Tibial nerve (tissue), 4 donors: Measurements from ENCODE around the gene MRPL44.

ENCODE experiments used
- EP300 ChIP-seq, 2 donors: sonication (generic); formaldehyde crosslinking; IDR thresholded peaks; one replicate each; pipeline ENCODE4 v1.6.1; 2017; ENCODE audit warnings: antibody characterized with exemption in 2 of 2, mild to moderate bottlenecking in 1 of 2
- POLR2A ChIP-seq, 2 donors: fragments of 450-650 bp; IDR thresholded peaks; one replicate each; pipeline ENCODE4 v1.6.1; 2017; ENCODE audit warnings: antibody characterized with exemption in 2 of 2, mild to moderate bottlenecking in 2 of 2, moderate library complexity in 2 of 2
- TF ChIP-seq, protein P1 (sequence below), 5 experiments: fragments of 200-600 bp in 3 of 5; fragments of 450-650 bp in 2 of 5; sonication (generic) in 3 of 5; IDR thresholded peaks; one replicate each; pipeline ENCODE4 v1.5.1; 2016 to 2019; ENCODE audit warnings: antibody characterized with exemption in 5 of 5, mild to moderate bottlenecking in 3 of 5, moderate library complexity in 2 of 5

DNA sequence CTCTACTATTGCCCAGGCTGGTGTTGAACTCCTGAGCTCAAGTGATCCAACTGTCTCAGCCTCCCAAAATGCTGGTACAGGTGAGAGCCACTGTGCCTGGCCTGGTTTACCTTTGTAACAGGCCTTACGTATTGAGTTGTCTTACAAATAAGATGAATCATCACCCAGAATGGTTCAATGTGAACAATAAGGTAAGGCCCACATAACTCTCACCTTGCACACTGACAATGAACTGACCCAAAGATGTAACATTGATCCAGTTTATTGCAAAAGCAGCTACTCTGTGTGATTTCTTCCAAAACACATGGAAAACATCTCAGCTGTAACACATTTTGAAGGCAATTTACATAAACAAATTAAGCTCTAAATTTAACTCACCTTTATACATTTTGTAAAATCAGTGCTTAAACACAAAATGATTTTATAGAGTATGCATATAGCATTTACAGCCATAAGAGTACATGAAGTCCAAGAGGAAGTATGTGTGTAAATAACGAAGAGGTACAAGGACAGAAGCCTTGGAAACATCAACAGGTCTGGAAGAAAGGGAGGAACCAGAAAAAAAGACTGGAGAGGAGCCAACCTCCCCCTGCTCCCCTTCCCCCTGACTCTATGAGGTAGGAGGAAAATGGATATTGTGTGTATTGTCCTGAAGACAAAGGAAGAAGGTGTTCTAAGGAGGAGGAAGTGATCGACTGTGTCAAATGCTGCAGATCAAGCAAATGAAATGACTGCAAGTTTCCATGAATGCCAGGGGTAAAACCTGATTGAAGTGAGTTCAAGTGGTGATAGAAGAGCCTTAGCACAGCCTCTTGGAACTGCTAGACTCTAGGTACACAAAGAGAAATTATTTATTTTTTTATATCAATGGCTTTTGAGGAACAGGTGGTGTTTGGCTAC is 6.6 kb upstream of the MRPL44 start:
- TF ChIP-seq, protein P1, sequence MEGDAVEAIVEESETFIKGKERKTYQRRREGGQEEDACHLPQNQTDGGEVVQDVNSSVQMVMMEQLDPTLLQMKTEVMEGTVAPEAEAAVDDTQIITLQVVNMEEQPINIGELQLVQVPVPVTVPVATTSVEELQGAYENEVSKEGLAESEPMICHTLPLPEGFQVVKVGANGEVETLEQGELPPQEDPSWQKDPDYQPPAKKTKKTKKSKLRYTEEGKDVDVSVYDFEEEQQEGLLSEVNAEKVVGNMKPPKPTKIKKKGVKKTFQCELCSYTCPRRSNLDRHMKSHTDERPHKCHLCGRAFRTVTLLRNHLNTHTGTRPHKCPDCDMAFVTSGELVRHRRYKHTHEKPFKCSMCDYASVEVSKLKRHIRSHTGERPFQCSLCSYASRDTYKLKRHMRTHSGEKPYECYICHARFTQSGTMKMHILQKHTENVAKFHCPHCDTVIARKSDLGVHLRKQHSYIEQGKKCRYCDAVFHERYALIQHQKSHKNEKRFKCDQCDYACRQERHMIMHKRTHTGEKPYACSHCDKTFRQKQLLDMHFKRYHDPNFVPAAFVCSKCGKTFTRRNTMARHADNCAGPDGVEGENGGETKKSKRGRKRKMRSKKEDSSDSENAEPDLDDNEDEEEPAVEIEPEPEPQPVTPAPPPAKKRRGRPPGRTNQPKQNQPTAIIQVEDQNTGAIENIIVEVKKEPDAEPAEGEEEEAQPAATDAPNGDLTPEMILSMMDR (IDR thresholded peaks at IDR 0.05) = no peak
- TF ChIP-seq EP300 (IDR thresholded peaks at IDR 0.05) (no peak), POLR2A (IDR thresholded peaks at IDR 0.05) (no peak)
